Activated T-helper 1 cell treated with anti-CD3 and anti-CD28 coated beads, Interleukin-12 subunit alpha, Interleukin-12 subunit beta, Interleukin-2, Interleukin-4 antibody, amounts not matched to agents 30 ng/mL and 10 ng/mL and 1 ng/mL, durations not matched to agents 14 hours and 24 hours and 36 hours (primary cell): ENCODE results near the gene KRTAP10-12. TPM values are rescaled to one million over a fixed set of nuclear protein-coding genes. Genes with fewer than 3 reads are reported as not detected.

Experiments
- DNase-seq: peaks from one replicate; pipeline ENCODE4 v3.0.0; 2021; ENCODE audit warnings: low spot score
- H3K27ac Mint-ChIP-seq: one replicate; pipeline ENCODE4 v1.8.0; 2021; ENCODE audit warnings: mild to moderate bottlenecking, mixed read lengths
- H3K27me3 Mint-ChIP-seq: one replicate; pipeline ENCODE4 v1.8.0; 2022; ENCODE audit warnings: mild to moderate bottlenecking, moderate library complexity, mixed read lengths; ENCODE audit not compliant: insufficient read depth
- H3K36me3 Mint-ChIP-seq: one replicate; pipeline ENCODE4 v1.8.0; 2021; ENCODE audit warnings: low read depth, mixed read lengths
- H3K4me1 Mint-ChIP-seq: one replicate; pipeline ENCODE4 v1.8.0; 2021; ENCODE audit warnings: low read depth, mixed read lengths
- H3K4me3 Mint-ChIP-seq: one replicate; pipeline ENCODE4 v1.8.0; 2021; ENCODE audit warnings: mild to moderate bottlenecking, moderate library complexity, mixed read lengths
- H3K9me3 Mint-ChIP-seq: one replicate; pipeline ENCODE4 v1.8.0; 2021; ENCODE audit warnings: mixed read lengths
- intact Hi-C: fragments of 100-400 bp; cut with micrococcal nuclease; formaldehyde crosslinking; loops from one replicate; pipeline ENCODE4 v1.15.1; 2024
- total RNA-seq: library from RNA; stranded (reverse); gene quantifications from 2 replicates; pipeline ENCODE4 v1.2.3, GENCODE V29; 2022

KRTAP10-12 gene
- total RNA-seq, 1 donor from 2014 or later = not detected

GRCh38 chr21:44727757-44728156 lies 30.8 kb downstream of the KRTAP10-12 start:
- intact Hi-C loops = no loop called here
- Mint-ChIP-seq H3K27ac (no peak overlapping the region), H3K27me3 (peaks cover 31% of the 10 kb centered on the region), H3K36me3 (no peaks in the 10 kb centered on the region), H3K4me1 (peaks cover 6% of the 10 kb centered on the region), H3K4me3 (no peak overlapping the region), H3K9me3 (no peaks in the 10 kb centered on the region)
- no peak for DNase-seq

GRCh38 chr21:44728716-44729115 lies 31.7 kb downstream of the KRTAP10-12 start:
- Mint-ChIP-seq H3K27me3 (peaks cover 27% of the 10 kb centered on the region), H3K9me3 (no peaks in the 10 kb centered on the region), H3K36me3 (no peaks in the 10 kb centered on the region), H3K4me1 (no peaks in the 10 kb centered on the region), H3K4me3 (no peak overlapping the region), H3K27ac (no peak overlapping the region)
- intact Hi-C loops = no loop called here
- DNase-seq = no peak

- H3K27ac Mint-ChIP-seq = no peak overlapping the region
- no peaks in the 10 kb centered on the region for H3K9me3 Mint-ChIP-seq
- intact Hi-C loops = no loop called here
- H3K4me3 Mint-ChIP-seq = no peak overlapping the region
- DNase-seq = no peak
- no peaks in the 10 kb centered on the region for H3K4me1 Mint-ChIP-seq
- peaks cover 21% of the 10 kb centered on the region for H3K27me3 Mint-ChIP-seq
- H3K36me3 Mint-ChIP-seq = no peaks in the 10 kb centered on the region
Measured at GRCh38 chr21:44729336-44730027, 32.5 kb downstream of the KRTAP10-12 start.

- Mint-ChIP-seq H3K36me3 (no peaks in the 10 kb centered on the region), H3K27me3 (peaks cover 16% of the 10 kb centered on the region), H3K9me3 (no peaks in the 10 kb centered on the region), H3K27ac (no peak overlapping the region), H3K4me1 (no peaks in the 10 kb centered on the region), H3K4me3 (no peak overlapping the region)
- DNase-seq = no peak
- intact Hi-C loops = no loop called here
Measured at GRCh38 chr21:44730028-44730395, 33.0 kb downstream of the KRTAP10-12 start.

GRCh38 chr21:44730951-44731579 lies 34.1 kb downstream of the KRTAP10-12 start:
- no peaks in the 10 kb centered on the region for H3K9me3 Mint-ChIP-seq
- no peaks in the 10 kb centered on the region for H3K36me3 Mint-ChIP-seq
- intact Hi-C loops = no loop called here
- H3K27ac Mint-ChIP-seq = no peak overlapping the region
- no peaks in the 10 kb centered on the region for H3K4me1 Mint-ChIP-seq
- H3K27me3 Mint-ChIP-seq = peaks cover 7% of the 10 kb centered on the region
- DNase-seq = no peak
- H3K4me3 Mint-ChIP-seq = no peak overlapping the region

GRCh38 chr21:44732263-44732662 lies 35.3 kb downstream of the KRTAP10-12 start:
- Mint-ChIP-seq H3K9me3 (no peaks in the 10 kb centered on the region), H3K27ac (no peak overlapping the region), H3K4me3 (no peak overlapping the region), H3K27me3 (peaks cover 3% of the 10 kb centered on the region), H3K36me3 (no peaks in the 10 kb centered on the region), H3K4me1 (no peaks in the 10 kb centered on the region)
- intact Hi-C loops = no loop called here
- no peak for DNase-seq

- H3K27me3 Mint-ChIP-seq = peaks cover 5% of the 10 kb centered on the region
- H3K4me1 Mint-ChIP-seq = no peaks in the 10 kb centered on the region
- no peak overlapping the region for H3K4me3 Mint-ChIP-seq
- H3K36me3 Mint-ChIP-seq = no peaks in the 10 kb centered on the region
- intact Hi-C loops = no loop called here
- no peak overlapping the region for H3K27ac Mint-ChIP-seq
- no peak for DNase-seq
- no peaks in the 10 kb centered on the region for H3K9me3 Mint-ChIP-seq
Measured at GRCh38 chr21:44732956-44733355, 36.0 kb downstream of the KRTAP10-12 start.

GRCh38 chr21:44734026-44734745 lies 37.2 kb downstream of the KRTAP10-12 start:
- H3K27ac Mint-ChIP-seq = no peak overlapping the region
- intact Hi-C loops = no loop called here

GRCh38 chr21:44734841-44735240 lies 37.9 kb downstream of the KRTAP10-12 start:
- H3K27me3 Mint-ChIP-seq = peaks cover 10% of the 10 kb centered on the region
- H3K27ac Mint-ChIP-seq = no peak overlapping the region
- no peak overlapping the region for H3K4me3 Mint-ChIP-seq
- no peaks in the 10 kb centered on the region for H3K9me3 Mint-ChIP-seq
- no peaks in the 10 kb centered on the region for H3K36me3 Mint-ChIP-seq
- intact Hi-C loops = no loop called here
- H3K4me1 Mint-ChIP-seq = no peaks in the 10 kb centered on the region
- no peak for DNase-seq

More at GRCh38 chr21:44734026-44734745, 37.2 kb downstream of the KRTAP10-12 start:
- DNase-seq = no peak
- Mint-ChIP-seq H3K36me3 (no peaks in the 10 kb centered on the region), H3K4me1 (no peaks in the 10 kb centered on the region), H3K9me3 (no peaks in the 10 kb centered on the region), H3K4me3 (no peak overlapping the region), H3K27me3 (peaks cover 6% of the 10 kb centered on the region)

GRCh38 chr21:44735821-44736220 lies 38.8 kb downstream of the KRTAP10-12 start:
- Mint-ChIP-seq H3K4me3 (no peak overlapping the region), H3K27ac (no peak overlapping the region), H3K9me3 (no peaks in the 10 kb centered on the region), H3K27me3 (peaks cover 10% of the 10 kb centered on the region), H3K4me1 (no peaks in the 10 kb centered on the region), H3K36me3 (no peaks in the 10 kb centered on the region)
- DNase-seq = no peak
- intact Hi-C loops = no loop called here

GRCh38 chr21:44736291-44737004 lies 39.5 kb downstream of the KRTAP10-12 start:
- no peak overlapping the region for H3K4me3 Mint-ChIP-seq
- intact Hi-C loops = no loop called here
- no peak overlapping the region for H3K27ac Mint-ChIP-seq
- peaks cover 10% of the 10 kb centered on the region for H3K27me3 Mint-ChIP-seq
- DNase-seq = no peak
- no peaks in the 10 kb centered on the region for H3K4me1 Mint-ChIP-seq
- H3K36me3 Mint-ChIP-seq = no peaks in the 10 kb centered on the region
- H3K9me3 Mint-ChIP-seq = no peaks in the 10 kb centered on the region

- Mint-ChIP-seq H3K27me3 (peaks cover 14% of the 10 kb centered on the region), H3K4me1 (no peaks in the 10 kb centered on the region), H3K27ac (no peak overlapping the region), H3K4me3 (no peak overlapping the region), H3K9me3 (no peaks in the 10 kb centered on the region), H3K36me3 (no peaks in the 10 kb centered on the region)
- no peak for DNase-seq
- intact Hi-C loops = no loop called here
Measured at GRCh38 chr21:44737706-44738354, 40.9 kb downstream of the KRTAP10-12 start.
